Mononuclear cell (primary cell): ENCODE measurements around the gene THAP7. TPM values are rescaled to one million over a fixed set of nuclear protein-coding genes. Genes with fewer than 3 reads are reported as not detected.
"Not testable (repeated sequence)": the region's sequence is repeated elsewhere in the genome, so short reads cannot be mapped to it uniquely, and the experiment has no call there.

Source experiments
- H3K27me3 ChIP-seq: 2 replicates; pipeline ENCODE4 v1.6.0; 2011; ENCODE audit warnings: low read length, control low read depth; ENCODE audit not compliant: insufficient read depth
- H3K4me1 ChIP-seq: 2 replicates; pipeline ENCODE4 v1.5.1; 2011; ENCODE audit warnings: mild to moderate bottlenecking, low read length, control low read depth; ENCODE audit not compliant: insufficient read depth
- H3K4me3 ChIP-seq: 2 replicates; pipeline ENCODE4 v1.5.1; 2011; ENCODE audit warnings: mild to moderate bottlenecking, low read length, moderate library complexity
- H3K9me3 ChIP-seq: 2 replicates; pipeline ENCODE4 v1.5.1; 2011; ENCODE audit warnings: low read depth, mild to moderate bottlenecking, control low read depth, low read length
- total RNA-seq: library from RNA; depleted of rRNA; stranded (reverse); fragments of >200 nt; gene quantifications from one replicate; pipeline ENCODE4 v1.2.3, GENCODE V29; 2012

The THAP7 gene
- total RNA-seq, 1 donor = 58.2 TPM

DNA sequence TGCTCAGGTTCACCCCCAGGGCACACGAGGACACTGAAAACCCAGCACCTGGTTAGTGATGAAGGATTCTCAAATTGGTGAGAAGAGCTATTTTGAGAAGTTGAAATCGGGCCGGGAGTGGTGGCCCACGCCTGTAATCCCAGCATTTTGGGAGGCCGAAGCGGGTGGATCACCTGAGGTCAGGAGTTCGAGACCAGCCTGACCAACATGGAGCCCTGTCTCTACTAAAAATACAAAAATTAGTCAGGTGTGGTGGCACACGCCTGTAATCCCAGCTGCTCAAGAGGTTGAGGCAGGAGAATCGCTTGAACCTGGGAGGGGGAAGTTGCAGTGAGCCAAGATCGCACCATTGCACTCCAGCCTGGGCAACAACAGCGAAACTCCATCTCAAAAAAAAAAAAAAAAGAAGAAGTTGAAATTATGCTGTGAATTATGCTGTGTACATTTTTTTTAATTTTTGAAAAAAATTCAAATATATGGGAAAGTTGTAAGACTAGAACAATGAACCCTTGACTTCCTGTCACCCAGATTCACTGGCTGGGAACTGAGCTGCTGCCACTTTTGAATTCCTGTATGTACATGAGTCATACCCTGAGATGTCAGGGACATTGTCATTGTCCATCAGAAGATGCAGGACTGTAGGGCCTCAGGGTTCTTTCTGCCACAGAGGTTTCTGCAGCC lies 29.8 kb downstream of the THAP7 start:
- H3K9me3 ChIP-seq, H3K27me3 ChIP-seq: not testable (repeated sequence)
- H3K4me1 ChIP-seq = peaks cover 43% of the 10 kb centered on the region

DNA sequence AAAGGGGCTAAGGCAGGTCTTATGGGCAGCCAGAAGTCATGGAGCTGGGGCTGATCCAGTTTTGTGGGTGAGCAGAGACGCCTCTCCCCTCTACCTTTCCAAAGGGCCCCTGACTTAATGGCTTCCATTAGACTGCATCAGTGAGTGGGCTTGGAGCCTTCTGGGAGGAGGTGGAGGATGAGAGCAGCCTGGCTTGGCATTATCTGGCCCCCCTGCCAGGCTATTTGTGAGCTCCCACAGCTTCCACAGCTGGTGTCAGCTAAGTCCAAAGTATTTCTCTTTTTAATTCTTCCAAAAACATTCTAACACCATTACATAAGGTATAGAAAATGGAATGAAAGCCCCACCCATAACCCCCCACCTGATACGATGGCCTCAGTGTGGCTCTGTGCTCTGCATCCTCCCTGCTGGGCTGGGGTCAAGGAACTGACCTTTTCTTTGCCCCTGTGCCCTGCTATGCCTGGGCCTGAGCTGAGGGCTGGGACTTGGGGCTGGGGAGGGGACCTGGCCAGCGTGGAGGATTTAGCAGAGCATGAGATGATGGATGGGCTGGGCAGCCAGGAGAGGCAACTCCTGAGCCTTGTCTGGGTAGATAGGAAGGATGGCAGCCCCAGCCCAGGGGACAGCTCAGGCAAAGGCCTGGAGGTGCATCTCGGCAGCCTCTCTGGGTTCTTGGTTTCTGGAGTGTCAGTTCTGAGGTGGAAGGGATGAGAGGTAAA lies 30.8 kb downstream of the THAP7 start:
- Histone ChIP-seq H3K4me1 (peaks cover 46% of the 10 kb centered on the region), H3K9me3 (no peaks in the 10 kb centered on the region), H3K27me3 (no peaks in the 10 kb centered on the region), H3K4me3 (no peak overlapping the region)

More for the DNA sequence above, 29.8 kb downstream of the THAP7 start:
- H3K4me3 ChIP-seq = not testable (repeated sequence)

DNA sequence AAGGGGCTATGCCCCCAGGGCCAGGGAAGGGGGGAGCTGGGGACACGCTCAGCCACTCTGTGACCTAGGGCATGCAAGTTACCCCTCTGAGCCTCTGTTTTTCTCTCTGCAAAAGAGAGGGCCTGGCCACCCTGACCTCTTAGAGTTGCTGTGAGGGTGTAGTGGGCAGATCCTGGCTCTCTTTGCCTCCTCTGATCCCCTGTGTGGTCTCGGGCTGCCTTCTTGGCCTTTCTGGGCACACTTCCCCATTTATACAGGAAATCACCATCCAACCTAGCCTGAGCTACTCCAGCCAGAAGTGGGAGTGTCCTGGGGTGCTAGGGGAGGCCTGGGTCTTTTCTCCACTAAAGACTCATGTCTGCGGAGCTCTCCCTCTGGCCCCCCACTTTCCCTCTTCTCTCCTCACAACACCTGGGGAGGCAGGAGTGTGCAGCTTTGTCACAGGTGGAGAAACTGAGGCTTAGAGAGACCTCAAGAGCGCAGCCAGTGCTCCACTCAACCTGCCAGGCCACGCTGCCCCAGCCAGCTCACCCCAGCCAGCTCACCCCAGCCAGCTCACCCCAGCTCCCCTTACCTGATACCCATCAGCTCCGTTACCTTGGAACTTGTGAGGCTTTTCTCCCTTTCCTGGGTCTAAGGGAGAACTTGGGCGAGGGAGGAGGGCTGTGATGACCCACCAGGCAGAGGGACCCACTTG lies 33.5 kb downstream of the THAP7 start:
- Histone ChIP-seq H3K4me1 (peaks cover 62% of the 10 kb centered on the region), H3K27me3 (peaks cover 3% of the 10 kb centered on the region), H3K9me3 (no peaks in the 10 kb centered on the region), H3K4me3 (no peak overlapping the region)

DNA sequence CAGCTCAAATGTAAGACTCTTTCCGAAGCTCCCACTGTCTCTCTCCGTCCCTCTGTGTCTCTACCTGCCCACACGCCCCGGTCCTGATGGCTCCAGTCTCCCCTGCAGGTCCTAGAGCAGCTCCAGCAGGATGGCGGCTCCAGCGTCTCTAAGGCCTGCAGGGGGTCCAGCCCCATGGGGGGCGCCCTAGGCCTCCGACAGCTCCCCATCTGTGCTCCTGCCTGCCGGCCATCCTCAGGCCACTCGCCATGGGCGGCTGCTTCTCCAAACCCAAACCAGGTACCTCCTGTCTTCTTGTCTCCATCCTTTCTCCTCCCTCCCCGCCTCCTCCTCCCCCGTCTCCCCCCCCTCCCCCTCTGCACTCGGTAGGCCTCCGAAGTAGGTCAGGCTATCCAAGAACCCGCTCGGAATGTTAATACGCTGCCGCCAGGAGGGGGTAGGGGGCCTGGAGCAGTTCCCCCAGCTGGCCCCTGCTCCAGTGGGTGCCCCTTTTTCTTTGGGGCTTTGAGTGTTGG lies 34.2 kb downstream of the THAP7 start:
- peaks cover 57% of the 10 kb centered on the region for H3K4me1 ChIP-seq
- no peaks in the 10 kb centered on the region for H3K9me3 ChIP-seq
- no peak overlapping the region for H3K4me3 ChIP-seq
- peaks cover 3% of the 10 kb centered on the region for H3K27me3 ChIP-seq

DNA sequence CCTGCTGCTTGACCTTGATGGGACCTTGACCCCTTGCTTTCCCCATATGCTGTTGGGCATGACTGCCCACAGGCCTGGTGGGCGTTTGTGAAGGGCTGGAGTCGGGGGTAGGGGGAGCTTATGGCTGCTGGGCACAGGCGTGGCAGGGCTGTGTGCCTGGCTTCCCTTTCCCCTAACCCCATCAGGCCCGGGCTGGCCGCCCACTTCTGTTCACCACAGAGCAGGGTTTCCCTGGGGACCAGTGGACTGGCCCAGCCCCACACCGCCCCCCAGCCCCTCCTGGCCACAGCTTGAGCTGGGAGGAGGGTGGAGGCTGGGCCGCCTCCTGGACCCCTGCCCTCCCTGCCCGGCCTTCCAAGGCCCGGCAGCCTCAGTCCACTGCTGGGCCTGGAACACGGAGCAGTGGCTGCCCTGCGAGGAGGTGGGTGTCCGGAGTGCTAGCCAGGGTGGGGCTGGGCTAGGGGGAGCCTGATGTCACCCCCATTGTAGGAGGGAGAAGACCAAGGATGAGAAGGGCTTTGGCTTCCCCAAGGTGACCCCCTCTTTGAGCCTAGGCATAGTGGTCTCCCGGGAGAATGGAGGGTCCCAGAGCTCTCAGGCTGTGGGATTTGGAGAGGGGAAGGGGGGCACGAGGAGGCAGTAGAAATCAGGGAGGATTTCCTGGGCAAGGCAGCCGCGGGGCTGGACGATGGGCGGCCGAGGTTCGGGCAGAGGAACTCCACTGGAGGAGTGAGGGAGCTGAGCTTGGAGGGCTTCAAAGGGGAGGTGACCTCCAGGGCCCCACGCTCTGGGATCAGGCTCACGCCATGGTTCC lies 34.8 kb downstream of the THAP7 start, which contains the start of gene AIFM3:
TSS of gene AIFM3 (plus strand) at position 373 of the 814 bp plus-strand sequence. CDS start 690 bp downstream, outside the sequence.
- no peak within 1 kb of the TSS for H3K4me3 ChIP-seq
- peaks cover 50% of the 10 kb centered on the region for H3K4me1 ChIP-seq
- H3K27me3 ChIP-seq = peaks cover 3% of the 10 kb centered on the region
- H3K9me3 ChIP-seq = no peaks in the 10 kb centered on the region

DNA sequence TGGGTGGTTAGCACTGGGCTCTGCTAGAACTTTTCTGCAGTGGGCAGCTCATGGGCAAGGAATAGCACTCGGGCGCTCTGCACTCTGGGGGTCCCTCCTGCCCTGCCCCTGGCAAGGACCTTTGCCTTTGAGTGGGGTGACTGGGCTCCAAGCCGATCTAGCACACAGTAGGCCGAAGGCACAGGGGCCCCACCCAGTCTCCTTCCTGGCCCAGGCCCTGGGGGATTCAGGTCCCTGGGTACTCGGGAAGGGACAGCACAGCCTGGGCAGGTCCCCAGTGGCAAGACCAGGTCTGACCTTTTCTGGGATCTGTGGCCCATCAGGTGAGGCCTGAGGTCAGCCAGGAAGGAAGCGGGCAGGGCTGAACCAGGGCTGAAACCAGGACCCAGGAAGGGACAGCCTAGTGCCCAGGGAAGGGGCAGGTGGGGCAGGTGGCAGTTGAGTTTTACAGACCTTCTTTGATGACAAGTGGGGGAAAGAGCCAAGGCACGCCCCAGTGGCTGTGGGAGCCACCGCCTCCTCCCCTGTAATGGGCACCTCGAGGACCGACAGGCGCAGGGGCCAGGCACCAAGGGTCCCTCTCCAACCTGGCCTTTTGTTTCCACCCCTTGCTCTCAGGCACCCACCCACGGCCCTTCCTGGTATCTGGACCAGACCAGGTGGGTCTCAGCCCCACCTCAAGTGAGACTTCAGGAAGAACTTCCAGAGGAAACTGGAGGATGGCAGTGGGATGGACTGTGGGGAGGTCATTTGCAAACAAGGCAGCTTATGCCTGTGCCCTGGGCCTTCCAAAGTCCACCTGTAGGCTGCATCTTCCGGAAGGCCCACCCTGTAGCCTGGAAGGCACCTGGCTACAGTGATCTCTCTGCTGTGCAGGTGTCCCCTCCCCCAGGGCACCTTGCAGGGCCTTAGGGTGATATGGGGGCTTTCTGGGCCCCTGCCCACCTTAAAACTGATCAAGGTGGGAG lies 35.7 kb downstream of the THAP7 start:
- Histone ChIP-seq H3K27me3 (peaks cover 3% of the 10 kb centered on the region), H3K4me3 (no peak overlapping the region), H3K9me3 (no peaks in the 10 kb centered on the region), H3K4me1 (peaks cover 47% of the 10 kb centered on the region)

DNA sequence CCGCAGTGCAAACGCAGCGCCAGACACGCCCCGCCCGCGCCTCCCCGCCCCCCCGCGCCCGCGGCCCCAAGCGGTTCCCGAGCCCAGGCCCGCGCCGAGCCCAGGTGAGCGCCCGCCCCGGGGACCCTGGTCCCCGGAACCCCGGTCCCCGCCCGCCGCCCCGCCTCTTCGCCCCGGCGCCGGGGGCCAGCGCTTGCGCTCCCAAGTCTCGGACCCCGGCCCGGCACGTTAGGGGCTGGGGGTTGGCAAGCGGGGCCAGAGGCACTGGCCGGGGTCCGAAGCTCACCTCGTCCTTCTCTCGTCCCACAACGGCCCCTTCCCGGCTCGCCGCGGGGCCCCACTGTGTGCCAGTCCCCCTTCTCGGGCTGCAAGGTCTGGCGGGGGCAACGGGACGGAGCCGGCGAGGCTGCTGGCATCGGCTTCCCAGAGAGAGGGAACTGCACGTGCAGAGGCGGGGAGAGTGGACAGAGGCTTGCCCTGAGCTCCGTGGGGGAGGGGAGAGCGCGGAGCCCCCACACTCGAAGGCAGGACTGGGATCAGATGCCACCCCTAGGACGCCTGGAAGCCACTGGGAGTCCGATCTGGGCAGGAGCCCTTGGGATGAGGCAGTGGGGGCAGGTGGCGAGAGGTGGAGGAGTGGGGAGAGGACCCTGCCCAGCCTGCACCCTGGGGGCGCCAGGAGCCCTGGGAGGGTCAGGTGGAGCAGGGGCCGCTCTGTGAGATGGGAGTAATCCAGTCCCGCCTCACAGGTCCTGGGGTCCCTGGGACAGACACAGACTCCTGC lies 36.6 kb downstream of the THAP7 start:
- Histone ChIP-seq H3K9me3 (no peaks in the 10 kb centered on the region), H3K27me3 (peaks cover 3% of the 10 kb centered on the region), H3K4me3 (peak overlapping the region; percentile 13), H3K4me1 (peaks cover 44% of the 10 kb centered on the region)

DNA sequence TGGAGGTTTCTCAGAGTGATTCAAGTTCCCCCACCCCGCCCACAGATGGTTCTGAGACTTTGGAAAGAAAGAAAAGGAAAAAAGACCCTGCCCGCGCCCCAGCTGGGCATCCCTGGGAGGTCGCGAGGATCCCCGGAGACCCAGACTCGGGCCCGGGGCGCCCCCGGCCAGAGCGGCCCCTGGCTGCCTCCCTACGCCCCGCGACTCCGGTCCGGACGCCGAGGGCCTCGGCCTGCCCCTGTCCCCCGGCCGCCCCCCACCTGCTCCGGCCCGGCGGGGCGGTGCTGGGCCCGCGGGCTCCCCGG lies 37.2 kb downstream of the THAP7 start:
- H3K4me3 ChIP-seq = no peak overlapping the region
- peaks cover 3% of the 10 kb centered on the region for H3K27me3 ChIP-seq
- no peaks in the 10 kb centered on the region for H3K9me3 ChIP-seq
- H3K4me1 ChIP-seq = peaks cover 44% of the 10 kb centered on the region

DNA sequence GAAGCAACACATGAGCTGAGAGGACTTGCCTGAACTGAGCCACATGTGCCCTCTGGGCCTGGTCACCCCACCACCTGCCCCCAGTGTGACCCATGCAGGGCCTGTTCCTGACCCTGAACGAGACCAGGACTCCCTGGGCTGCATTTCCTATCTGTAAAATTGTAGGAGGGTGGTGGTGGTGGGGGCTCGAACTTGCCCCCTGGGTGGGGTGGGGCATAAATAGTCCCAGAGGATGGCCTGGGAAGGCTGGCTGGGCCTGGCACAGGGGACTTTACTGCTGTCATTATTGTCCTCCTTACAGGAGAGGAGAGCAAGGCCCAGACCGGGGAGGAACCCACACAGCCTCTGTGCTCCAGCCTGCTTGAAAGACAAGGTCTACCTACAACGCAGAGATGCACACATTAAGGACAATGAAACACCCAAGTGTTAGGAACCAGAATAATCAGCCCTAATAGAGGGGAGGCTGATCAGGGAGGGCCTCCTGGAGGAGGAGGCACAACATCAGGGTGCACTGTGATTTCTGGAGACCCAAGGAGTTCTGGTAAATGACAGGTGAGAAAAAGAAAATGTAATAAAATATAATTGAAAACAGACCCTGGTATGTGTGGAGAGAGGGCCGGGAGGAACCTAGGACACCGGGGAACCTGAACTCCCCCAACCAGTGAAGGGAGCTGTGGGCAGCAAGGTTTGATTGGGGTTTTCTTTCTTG lies 37.7 kb downstream of the THAP7 start:
- peaks cover 44% of the 10 kb centered on the region for H3K4me1 ChIP-seq
- H3K9me3 ChIP-seq = no peaks in the 10 kb centered on the region
- no peak overlapping the region for H3K4me3 ChIP-seq
- H3K27me3 ChIP-seq = peaks cover 3% of the 10 kb centered on the region

DNA sequence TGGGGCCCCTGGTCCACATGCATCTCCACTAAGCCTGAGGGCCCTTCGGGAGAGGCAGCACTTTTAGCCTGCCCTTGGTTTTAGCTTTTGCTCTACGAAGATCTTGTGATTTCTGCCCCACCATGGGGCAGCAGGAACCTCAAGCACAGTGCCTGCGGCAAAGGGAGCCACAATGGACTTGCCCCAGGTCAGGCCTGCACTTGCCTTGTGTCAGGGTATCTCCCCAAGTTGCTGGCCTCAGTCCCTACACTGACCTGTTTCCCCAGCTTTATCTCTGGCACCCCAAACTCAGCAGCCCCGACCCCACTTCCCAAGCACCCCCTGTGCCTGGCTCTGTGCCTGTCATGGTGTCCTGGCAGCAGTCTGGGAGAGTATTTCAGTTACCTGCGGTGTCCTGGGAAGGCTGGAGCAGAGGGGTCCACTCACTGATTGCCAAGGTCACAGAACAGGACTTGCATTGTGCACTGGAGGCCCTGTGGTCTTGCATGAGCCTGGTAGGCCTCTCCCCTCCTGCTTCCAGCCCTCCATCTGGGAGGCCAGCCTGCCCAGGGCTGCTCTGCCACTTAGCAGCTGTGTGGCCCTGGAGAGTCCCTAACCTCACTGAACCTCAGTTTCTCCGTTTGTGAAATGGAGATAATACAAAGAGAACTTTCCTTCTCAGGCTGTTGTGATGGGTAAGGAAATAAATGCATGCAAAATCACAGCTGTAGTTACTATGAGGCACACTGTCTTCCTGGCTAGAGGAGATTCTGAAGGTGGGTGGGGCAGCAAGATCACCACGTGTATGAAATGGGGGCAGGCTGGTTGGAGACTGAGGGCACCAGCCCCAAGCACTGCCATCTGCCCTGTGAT lies 38.5 kb downstream of the THAP7 start:
- Histone ChIP-seq H3K9me3 (no peaks in the 10 kb centered on the region), H3K4me3 (no peak overlapping the region), H3K27me3 (peaks cover 3% of the 10 kb centered on the region), H3K4me1 (peaks cover 38% of the 10 kb centered on the region)

DNA sequence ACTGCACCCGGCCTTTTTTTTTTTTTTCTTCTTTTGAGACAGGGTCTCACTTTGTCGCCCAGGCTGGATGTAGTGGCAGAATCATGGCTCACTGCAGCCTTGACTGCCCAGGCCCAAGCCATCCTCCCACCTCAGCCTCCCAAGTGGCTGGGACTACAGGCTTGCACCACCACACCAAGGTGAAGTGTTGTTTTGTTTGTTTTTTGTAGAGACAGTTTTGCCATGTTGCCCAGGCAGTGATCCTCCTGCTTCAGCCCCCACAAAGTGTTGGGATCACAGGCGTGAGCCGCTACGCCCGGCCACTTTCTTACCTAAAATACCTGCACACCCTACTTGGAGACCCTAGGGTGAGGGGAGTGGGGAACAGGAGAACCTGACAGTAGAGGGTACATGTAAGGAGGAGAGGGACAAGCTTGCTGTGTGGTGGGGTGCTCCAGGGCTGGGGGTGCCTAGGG lies 39.4 kb downstream of the THAP7 start:
- Histone ChIP-seq H3K4me3 (no peak overlapping the region), H3K4me1 (peaks cover 37% of the 10 kb centered on the region), H3K27me3 (peaks cover 3% of the 10 kb centered on the region), H3K9me3 (no peaks in the 10 kb centered on the region)

DNA sequence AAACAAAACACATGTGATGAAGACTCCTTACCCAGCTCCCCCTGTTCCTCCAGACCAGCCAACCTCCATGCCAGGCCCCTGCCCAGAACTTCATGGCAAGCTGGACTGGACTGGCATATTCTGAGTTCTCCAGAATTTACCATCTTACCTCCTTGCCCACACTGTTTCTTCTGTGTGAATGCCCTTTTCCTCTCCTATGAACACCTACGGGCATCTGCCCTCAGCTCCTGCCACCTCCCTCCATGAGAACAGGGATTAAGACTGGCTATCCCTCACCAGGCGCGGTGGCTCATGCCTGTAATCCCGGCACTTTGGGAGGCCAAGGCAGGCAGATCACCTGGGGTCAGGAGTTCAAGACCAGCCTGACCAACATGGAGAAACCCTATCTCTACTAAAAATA lies 41.3 kb downstream of the THAP7 start:
- no peak overlapping the region for H3K4me3 ChIP-seq
- no peaks in the 10 kb centered on the region for H3K9me3 ChIP-seq
- H3K4me1 ChIP-seq = peaks cover 39% of the 10 kb centered on the region
- H3K27me3 ChIP-seq = peaks cover 3% of the 10 kb centered on the region
